NOMO-1 (cell line): Measurements from ENCODE around the gene MPST.
"Not testable (repeated sequence)": the region's sequence is repeated elsewhere in the genome, so short reads cannot be mapped to it uniquely, and the experiment has no call there.

Experiments used
- DNase-seq, 2 experiments: peaks; one replicate each; lab custom pipeline; 2025; ENCODE audit not compliant: unreplicated experiment in 2 of 2; lab: John Stamatoyannopoulos, UW

MPST gene

GRCh38 chr22:37058917-37059701 lies 39.6 kb downstream of the MPST start:
- DNase-seq, result no peak

- DNase-seq, result no peak
Observed at GRCh38 chr22:37059876-37060449, 40.4 kb downstream of the MPST start.

GRCh38 chr22:37060801-37061610 lies 41.5 kb downstream of the MPST start:
- no peak for DNase-seq

GRCh38 chr22:37061611-37062375 lies 42.3 kb downstream of the MPST start:
- DNase-seq, result no peak

GRCh38 chr22:37062376-37062675 lies 42.8 kb downstream of the MPST start:
- DNase-seq, result no peak

- DNase-seq, result no peak
Observed at GRCh38 chr22:37062702-37063381, 43.3 kb downstream of the MPST start.

GRCh38 chr22:37063431-37064420 lies 44.2 kb downstream of the MPST start:
- DNase-seq, result no peak

GRCh38 chr22:37064553-37064952 lies 45.0 kb downstream of the MPST start:
- no peak for DNase-seq

GRCh38 chr22:37065180-37065579 lies 45.6 kb downstream of the MPST start:
- DNase-seq, result no peak

- no peak for DNase-seq
Observed at GRCh38 chr22:37065961-37066360, 46.4 kb downstream of the MPST start.

- DNase-seq, result no peak
Observed at GRCh38 chr22:37067428-37067827, 47.9 kb downstream of the MPST start.

GRCh38 chr22:37068859-37069258 lies 49.3 kb downstream of the MPST start:
- no peak for DNase-seq

- DNase-seq, result no peak
Observed at GRCh38 chr22:37069319-37069718, 49.8 kb downstream of the MPST start.

- no peak for DNase-seq
Observed at GRCh38 chr22:37069719-37070118, 50.2 kb downstream of the MPST start.

GRCh38 chr22:37070334-37070733 lies 50.8 kb downstream of the MPST start:
- no peak for DNase-seq

GRCh38 chr22:37070744-37071143 lies 51.2 kb downstream of the MPST start:
- no peak for DNase-seq

- not testable (repeated sequence) for DNase-seq
Observed at GRCh38 chr22:37071850-37072592, 52.5 kb downstream of the MPST start.

GRCh38 chr22:37072673-37073072 lies 53.1 kb downstream of the MPST start:
- DNase-seq, result no peak

- no peak for DNase-seq
Observed at GRCh38 chr22:37074537-37074936, 55.0 kb downstream of the MPST start.
